ENCODE measurements around the gene GPR141.

- TF ChIP-seq YY1 (IDR thresholded peaks at IDR 0.05; ENCODE audit: insufficient read depth, insufficient read length) = no peak
- TF ChIP-seq ZNF274 (IDR thresholded peaks at IDR 0.05; ENCODE audit: low read depth, low read length) = no peak
Observed at GRCh38 chr7:37726016-37726415, 42.5 kb downstream of the GPR141 start.

Measured in NT2/D1 (cell line).